Esophagus muscularis mucosa (tissue), 4 donors: Measurements from ENCODE around the gene GPR78.

ENCODE experiments used
- EP300 ChIP-seq: sonication (generic); formaldehyde crosslinking; IDR thresholded peaks from one replicate; pipeline ENCODE4 v1.6.1; 2017; ENCODE audit warnings: antibody characterized with exemption
- POLR2A ChIP-seq: fragments of 450-650 bp; IDR thresholded peaks from one replicate; pipeline ENCODE4 v1.6.1; 2017; ENCODE audit warnings: antibody characterized with exemption, moderate library complexity, mild to moderate bottlenecking, low read depth
- POLR2AphosphoS5 ChIP-seq, 2 donors: sonication (generic); formaldehyde crosslinking; IDR thresholded peaks; one replicate each; pipeline ENCODE4 v1.6.1; 2017; ENCODE audit warnings: antibody characterized with exemption in 2 of 2
- TF ChIP-seq, protein P1 (sequence below), 3 experiments: fragments of 200-600 bp in 2 of 3; fragments of 450-650 bp in 1 of 3; sonication (generic) in 2 of 3; IDR thresholded peaks; one replicate each; pipeline ENCODE4 v1.5.1; 2017 to 2019; ENCODE audit warnings: antibody characterized with exemption in 3 of 3, mild to moderate bottlenecking in 2 of 3, moderate library complexity in 1 of 3

DNA sequence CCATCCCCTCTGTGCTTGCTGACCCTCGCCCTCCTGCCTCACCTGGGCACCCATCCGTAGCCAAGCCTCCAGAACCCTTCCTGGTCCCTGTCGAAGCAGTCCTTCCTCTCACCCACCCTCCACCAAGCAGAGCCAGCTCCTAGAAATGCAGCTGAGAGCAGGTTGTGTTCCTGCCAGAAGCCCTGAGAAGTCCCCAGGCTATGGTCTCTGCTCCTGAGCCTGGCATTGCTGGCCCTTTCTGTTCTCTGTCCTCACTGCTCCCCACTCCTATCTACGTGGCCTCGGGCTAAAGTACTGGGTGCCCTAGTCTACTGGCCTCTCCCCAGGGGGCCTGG is 10.3 kb downstream of the GPR78 start:
- TF ChIP-seq EP300 = no peak
- TF ChIP-seq, protein P1, sequence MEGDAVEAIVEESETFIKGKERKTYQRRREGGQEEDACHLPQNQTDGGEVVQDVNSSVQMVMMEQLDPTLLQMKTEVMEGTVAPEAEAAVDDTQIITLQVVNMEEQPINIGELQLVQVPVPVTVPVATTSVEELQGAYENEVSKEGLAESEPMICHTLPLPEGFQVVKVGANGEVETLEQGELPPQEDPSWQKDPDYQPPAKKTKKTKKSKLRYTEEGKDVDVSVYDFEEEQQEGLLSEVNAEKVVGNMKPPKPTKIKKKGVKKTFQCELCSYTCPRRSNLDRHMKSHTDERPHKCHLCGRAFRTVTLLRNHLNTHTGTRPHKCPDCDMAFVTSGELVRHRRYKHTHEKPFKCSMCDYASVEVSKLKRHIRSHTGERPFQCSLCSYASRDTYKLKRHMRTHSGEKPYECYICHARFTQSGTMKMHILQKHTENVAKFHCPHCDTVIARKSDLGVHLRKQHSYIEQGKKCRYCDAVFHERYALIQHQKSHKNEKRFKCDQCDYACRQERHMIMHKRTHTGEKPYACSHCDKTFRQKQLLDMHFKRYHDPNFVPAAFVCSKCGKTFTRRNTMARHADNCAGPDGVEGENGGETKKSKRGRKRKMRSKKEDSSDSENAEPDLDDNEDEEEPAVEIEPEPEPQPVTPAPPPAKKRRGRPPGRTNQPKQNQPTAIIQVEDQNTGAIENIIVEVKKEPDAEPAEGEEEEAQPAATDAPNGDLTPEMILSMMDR (IDR thresholded peaks at IDR 0.05) = no peak
- TF ChIP-seq POLR2A = no peak
- TF ChIP-seq POLR2AphosphoS5 (IDR thresholded peaks at IDR 0.05) = no peak
